ENCODE data around the gene PLCXD3.

DNA sequence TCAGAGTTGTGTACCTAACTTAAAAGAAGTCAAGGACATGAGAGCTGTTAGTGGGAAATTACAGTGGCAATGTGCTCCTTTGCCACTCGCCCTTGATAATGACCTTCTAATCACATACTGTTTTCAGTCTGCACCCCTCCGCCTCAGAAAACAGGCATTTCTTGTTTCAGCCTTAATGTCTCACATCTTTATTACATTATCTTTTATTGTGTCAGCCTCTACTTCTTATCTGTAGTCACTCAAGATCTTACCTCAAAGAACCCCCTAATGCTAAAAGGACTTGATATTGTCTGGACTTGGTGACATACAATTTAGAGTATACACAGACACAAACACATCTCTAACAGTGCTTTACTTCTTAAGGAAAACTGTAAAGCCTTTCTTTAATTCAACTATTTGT, 97.9 kb downstream of the PLCXD3 start:
- TF ChIP-seq CTCF (IDR thresholded peaks at IDR 0.05; ENCODE audit: low read depth, low read length), result no peak
- TF ChIP-seq EZH2phosphoT487 (IDR thresholded peaks at IDR 0.05; ENCODE audit: low read depth), result no peak
